Tibial nerve (tissue), 4 donors: Measurements from ENCODE around the gene ATP5MC3. TPM values are rescaled to one million over a fixed set of nuclear protein-coding genes. Genes with fewer than 3 reads are reported as not detected.

Experiments
- DNase-seq, 2 donors: peaks; one replicate each; pipeline ENCODE4 v3.0.0-alpha.2; 2019; ENCODE audit warnings: low spot score in 2 of 2
- H3K27ac ChIP-seq, 4 donors: fragments of 200-600 bp; sonication (generic) in 3 of 4; one replicate each; pipeline ENCODE4 v1.5.1; 2017 to 2019; ENCODE audit warnings: mild to moderate bottlenecking in 1 of 4
- H3K27me3 ChIP-seq, 2 donors: fragments of 200-600 bp; sonication (generic) in 1 of 2; one replicate each; pipeline versions ENCODE4 v1.5.1 to v1.6.0; 2017 to 2019
- H3K36me3 ChIP-seq, 3 donors: fragments of 200-600 bp; sonication (generic); one replicate each; pipeline ENCODE4 v1.5.1; 2018 to 2019
- H3K4me1 ChIP-seq, 4 donors: fragments of 200-600 bp; sonication (generic) in 3 of 4; one replicate each; pipeline ENCODE4 v1.5.1; 2017 to 2019
- H3K4me3 ChIP-seq, 4 donors: fragments of 200-600 bp; sonication (generic) in 3 of 4; one replicate each; pipeline ENCODE4 v1.5.1; 2017 to 2019; ENCODE audit warnings: mild to moderate bottlenecking in 1 of 4, moderate library complexity in 1 of 4
- H3K9me3 ChIP-seq, 4 donors: fragments of 200-600 bp; sonication (generic) in 3 of 4; one replicate each; pipeline ENCODE4 v1.5.1; 2017 to 2019
- CTCF ChIP-seq, 5 experiments: fragments of 200-600 bp in 3 of 5; fragments of 450-650 bp in 2 of 5; sonication (generic) in 3 of 5; IDR thresholded peaks; one replicate each; pipeline ENCODE4 v1.5.1; 2016 to 2019; ENCODE audit warnings: antibody characterized with exemption in 5 of 5, mild to moderate bottlenecking in 3 of 5, moderate library complexity in 2 of 5
- EP300 ChIP-seq, 2 donors: sonication (generic); formaldehyde crosslinking; IDR thresholded peaks; one replicate each; pipeline ENCODE4 v1.6.1; 2017; ENCODE audit warnings: antibody characterized with exemption in 2 of 2, mild to moderate bottlenecking in 1 of 2
- POLR2A ChIP-seq, 2 donors: fragments of 450-650 bp; IDR thresholded peaks; one replicate each; pipeline ENCODE4 v1.6.1; 2017; ENCODE audit warnings: antibody characterized with exemption in 2 of 2, mild to moderate bottlenecking in 2 of 2, moderate library complexity in 2 of 2
- WGBS, 2 donors: methylation state at CpG; one replicate each; pipeline ENCODE4 v1.1.5; 2018; 5-methylcytosine and 5-hydroxymethylcytosine counted together
- total RNA-seq, 4 donors: library from RNA; depleted of rRNA; stranded (reverse); fragments of >200 nt; gene quantifications; one replicate each; pipeline ENCODE4 v1.1.0, GENCODE V29; 2016

ATP5MC3 gene
- total RNA-seq, 4 donors from 2014 or later, result 47.3 to 103 (median 74.2) TPM

DNA sequence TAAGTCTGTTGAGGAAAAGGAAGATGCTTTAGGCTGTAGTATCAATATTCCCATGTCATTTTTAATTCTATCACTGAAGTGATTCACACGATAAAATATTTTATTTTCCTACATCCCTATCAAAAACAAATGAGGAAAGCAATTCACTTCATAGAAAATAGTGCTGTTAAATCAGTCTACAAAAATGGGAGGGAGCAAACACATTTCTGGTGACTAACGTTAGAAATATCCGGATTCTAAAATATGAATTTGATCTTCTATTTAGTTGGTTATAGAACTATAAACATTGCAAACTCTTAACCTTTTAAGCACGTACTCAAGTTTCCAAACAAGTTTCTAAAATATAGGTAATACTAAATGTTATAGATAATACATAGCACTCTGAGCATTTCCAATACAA lies 34.3 kb downstream of the ATP5MC3 start:
- Histone ChIP-seq H3K9me3 (no peaks in the 10 kb centered on the region), H3K27ac (no peak overlapping the region), H3K4me3 (no peak overlapping the region), H3K4me1 (peaks cover 0 to 39% (median 0%) of the 10 kb centered on the region in 4 donors), H3K36me3 (peaks cover 0 to 8% (median 0%) of the 10 kb centered on the region in 3 donors), H3K27me3 (no peaks in the 10 kb centered on the region)
- 26 to 38% methylated on average over 4 of the region's 4 CpGs for WGBS, 2 donors
- DNase-seq, result no peak
- TF ChIP-seq EP300 (IDR thresholded peaks at IDR 0.05) (no peak), CTCF (IDR thresholded peaks at IDR 0.05) (no peak), POLR2A (IDR thresholded peaks at IDR 0.05) (no peak)

- Histone ChIP-seq H3K4me3 (no peak overlapping the region), H3K27me3 (no peaks in the 10 kb centered on the region), H3K27ac (no peak overlapping the region), H3K4me1 (peaks cover 0 to 33% (median 0%) of the 10 kb centered on the region in 4 donors), H3K9me3 (no peaks in the 10 kb centered on the region), H3K36me3 (peaks cover 0 to 4% (median 0%) of the 10 kb centered on the region in 3 donors)
- WGBS, 2 donors, result 94 to 98% methylated on average over 2 of the region's 2 CpGs
- TF ChIP-seq EP300 (IDR thresholded peaks at IDR 0.05) (no peak), CTCF (IDR thresholded peaks at IDR 0.05) (no peak), POLR2A (IDR thresholded peaks at IDR 0.05) (no peak)
- no peak for DNase-seq
Measured at GRCh38 chr2:175143678-175144077, 37.8 kb downstream of the ATP5MC3 start.

- Histone ChIP-seq H3K27ac (no peak overlapping the region), H3K9me3 (no peaks in the 10 kb centered on the region), H3K27me3 (no peaks in the 10 kb centered on the region), H3K4me1 (peaks cover 0 to 29% (median 0%) of the 10 kb centered on the region in 4 donors), H3K4me3 (no peak overlapping the region), H3K36me3 (peaks cover 0 to 4% (median 0%) of the 10 kb centered on the region in 3 donors)
- no peak for DNase-seq
- 98 to 99% methylated on average over 1 of the region's 1 CpG for WGBS, 2 donors
- TF ChIP-seq POLR2A (IDR thresholded peaks at IDR 0.05), result no peak
- no peak for TF ChIP-seq EP300 (IDR thresholded peaks at IDR 0.05)
- TF ChIP-seq CTCF (IDR thresholded peaks at IDR 0.05), result no peak
Measured at GRCh38 chr2:175143191-175143590, 38.3 kb downstream of the ATP5MC3 start.

DNA sequence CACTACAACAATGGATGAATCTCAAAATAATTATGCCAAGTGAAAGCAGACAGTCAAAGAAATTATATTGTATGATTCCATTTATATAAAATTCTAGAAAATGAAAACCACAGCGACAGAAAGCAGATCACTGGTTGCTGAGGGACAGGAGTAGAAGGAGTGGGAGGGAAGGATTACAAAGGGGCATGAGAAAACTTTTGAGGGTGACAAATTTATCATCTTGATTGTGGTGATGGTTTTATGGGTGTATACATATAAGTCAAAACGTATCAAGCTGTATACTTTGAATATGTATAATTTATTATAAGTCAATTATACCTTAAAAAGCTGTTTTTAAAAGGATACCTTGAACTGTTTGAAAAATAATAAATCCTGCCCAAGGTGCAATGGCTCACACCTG lies 41.2 kb downstream of the ATP5MC3 start:
- TF ChIP-seq POLR2A (IDR thresholded peaks at IDR 0.05) (no peak), EP300 (IDR thresholded peaks at IDR 0.05) (no peak), CTCF (IDR thresholded peaks at IDR 0.05) (no peak)
- no peaks in the 10 kb centered on the region for H3K9me3 ChIP-seq
- no peak overlapping the region for H3K4me3 ChIP-seq
- H3K27me3 ChIP-seq, result no peaks in the 10 kb centered on the region
- no peak for DNase-seq
- H3K27ac ChIP-seq, result no peak overlapping the region
- H3K36me3 ChIP-seq, result peaks cover 0 to 7% (median 0%) of the 10 kb centered on the region in 3 donors
- WGBS, 2 donors, result 60 to 62% methylated on average over 2 of the region's 2 CpGs
- H3K4me1 ChIP-seq, result peaks cover 0 to 26% (median 0%) of the 10 kb centered on the region in 4 donors

GRCh38 chr2:175137793-175138192 lies 43.7 kb downstream of the ATP5MC3 start:
- Histone ChIP-seq H3K4me3 (no peak overlapping the region), H3K4me1 (peaks cover 0 to 26% (median 0%) of the 10 kb centered on the region in 4 donors), H3K27ac (no peak overlapping the region), H3K27me3 (no peaks in the 10 kb centered on the region), H3K36me3 (peaks cover 0 to 10% (median 0%) of the 10 kb centered on the region in 3 donors), H3K9me3 (no peaks in the 10 kb centered on the region)
- no peak for TF ChIP-seq EP300 (IDR thresholded peaks at IDR 0.05)
- TF ChIP-seq POLR2A (IDR thresholded peaks at IDR 0.05), result no peak
- TF ChIP-seq CTCF (IDR thresholded peaks at IDR 0.05), result no peak
- no peak for DNase-seq
- 93% methylated on average over 2 of the region's 2 CpGs for WGBS, 2 donors
